Activated CD4-positive, CD25-positive, alpha-beta regulatory T cell treated with anti-CD3 and anti-CD28 coated beads, Interleukin-2, amount 50 U/mL, for 24 hours (primary cell): Measurements from ENCODE around the gene NLRC5.
"Not testable (repeated sequence)": the region's sequence is repeated elsewhere in the genome, so short reads cannot be mapped to it uniquely, and the experiment has no call there.

ENCODE experiments used
- ATAC-seq, 2 donors: fragments of 150-1000 bp; cut with Tn5 transposase; one replicate each; pipeline ENCODE4 v1.10.0; 2021; ENCODE audit warnings: mild to moderate bottlenecking in 1 of 2, moderate library complexity in 1 of 2

Gene NLRC5

GRCh38 chr16:56984639-56985038 is 4.7 kb upstream of the NLRC5 start:
- ATAC-seq, result no peak

- ATAC-seq, result no peak
Observed at GRCh38 chr16:56985288-56985961, 3.9 kb upstream of the NLRC5 start.

- ATAC-seq, result no peak
Observed at GRCh38 chr16:56985962-56986360, 3.4 kb upstream of the NLRC5 start.

GRCh38 chr16:56986361-56986760 is 3.0 kb upstream of the NLRC5 start:
- ATAC-seq, result no peak

GRCh38 chr16:56986908-56987307 is 2.4 kb upstream of the NLRC5 start:
- ATAC-seq, result not testable (repeated sequence)

GRCh38 chr16:56987692-56988091 is 1.7 kb upstream of the NLRC5 start:
- no peak for ATAC-seq

- ATAC-seq, result no peak
Observed at GRCh38 chr16:56988161-56988947, 1.0 kb upstream of the NLRC5 start.

GRCh38 chr16:56989988-56990387 is 631 bp downstream of the NLRC5 start:
- ATAC-seq, result no peak

- ATAC-seq, result no peak
Observed at GRCh38 chr16:56990407-56991286, 1.3 kb downstream of the NLRC5 start.

- not testable (repeated sequence) for ATAC-seq
Observed at GRCh38 chr16:56992431-56992830, 3.1 kb downstream of the NLRC5 start.

- no peak for ATAC-seq
Observed at GRCh38 chr16:56993204-56993603, 3.8 kb downstream of the NLRC5 start.

- ATAC-seq, result no peak
Observed at GRCh38 chr16:56994311-56994710, 5.0 kb downstream of the NLRC5 start.

GRCh38 chr16:56995136-56995805 is 5.9 kb downstream of the NLRC5 start:
- no peak for ATAC-seq

GRCh38 chr16:56997264-56997663 is 7.9 kb downstream of the NLRC5 start:
- ATAC-seq, result no peak

GRCh38 chr16:56997931-56998330 is 8.6 kb downstream of the NLRC5 start:
- no peak for ATAC-seq

- no peak for ATAC-seq
Observed at GRCh38 chr16:56998352-56998751, 9.0 kb downstream of the NLRC5 start.

- no peak for ATAC-seq
Observed at GRCh38 chr16:56998861-56999260, 9.5 kb downstream of the NLRC5 start.

GRCh38 chr16:56999409-57000270 is 10.3 kb downstream of the NLRC5 start:
- ATAC-seq, result peak; percentile 50 to 53

- peak; percentile 85 to 94 for ATAC-seq
Observed at GRCh38 chr16:57000271-57001025, 11.1 kb downstream of the NLRC5 start.

- ATAC-seq, result no peak
Observed at GRCh38 chr16:57001026-57001679, 11.8 kb downstream of the NLRC5 start.
